ENCODE measurements around the gene SRCIN1. TPM values are rescaled to one million over a fixed set of nuclear protein-coding genes. Genes with fewer than 3 reads are reported as not detected.

SRCIN1 gene
- total RNA-seq, 3 donors from 2014 or later, result 4.2 to 10.8 (median 8.8) TPM

- DNase-seq (ENCODE audit: low spot score in 2 of 2), result no peak
- H3K4me3 ChIP-seq, result no peak overlapping the region
- intact Hi-C loops (cut with DNase I; ENCODE audit: low total_unique reads), result no loop called here
- no peaks in the 10 kb centered on the region for H3K9me3 ChIP-seq
- TF ChIP-seq CTCF (IDR thresholded peaks at IDR 0.05) (no peak), POLR2AphosphoS5 (IDR thresholded peaks at IDR 0.05) (no peak), POLR2A (IDR thresholded peaks at IDR 0.05) (no peak)
- no peaks in the 10 kb centered on the region for H3K4me1 ChIP-seq
- H3K27me3 ChIP-seq, result no peaks in the 10 kb centered on the region
- H3K36me3 ChIP-seq, result no peaks in the 10 kb centered on the region
- no peak overlapping the region for H3K27ac ChIP-seq
These were observed 63.5 kb downstream of the SRCIN1 start for GRCh38 chr17:38542286-38542685.

- no peak for DNase-seq (ENCODE audit: low spot score in 2 of 2)
- H3K9me3 ChIP-seq, result no peaks in the 10 kb centered on the region
- no peaks in the 10 kb centered on the region for H3K36me3 ChIP-seq
- TF ChIP-seq POLR2AphosphoS5 (IDR thresholded peaks at IDR 0.05), result no peak
- intact Hi-C loops (cut with DNase I; ENCODE audit: low total_unique reads), result no loop called here
- no peaks in the 10 kb centered on the region for H3K27me3 ChIP-seq
- H3K4me1 ChIP-seq, result no peaks in the 10 kb centered on the region
- no peak overlapping the region for H3K27ac ChIP-seq
- no peak overlapping the region for H3K4me3 ChIP-seq
These were observed 64.5 kb downstream of the SRCIN1 start for GRCh38 chr17:38541281-38541680.

- Histone ChIP-seq H3K27ac (no peak overlapping the region), H3K27me3 (no peaks in the 10 kb centered on the region), H3K4me3 (no peak overlapping the region), H3K9me3 (no peaks in the 10 kb centered on the region), H3K36me3 (no peaks in the 10 kb centered on the region), H3K4me1 (no peaks in the 10 kb centered on the region)
- intact Hi-C loops (cut with DNase I; ENCODE audit: low total_unique reads), result no loop called here
- TF ChIP-seq CTCF (IDR thresholded peaks at IDR 0.05) (no peak), POLR2A (IDR thresholded peaks at IDR 0.05) (no peak), POLR2AphosphoS5 (IDR thresholded peaks at IDR 0.05) (no peak)
- no peak for DNase-seq (ENCODE audit: low spot score in 2 of 2)
These were observed 65.2 kb downstream of the SRCIN1 start for GRCh38 chr17:38540514-38541045.

GRCh38 chr17:38539386-38539785, 66.4 kb downstream of the SRCIN1 start:
- H3K4me1 ChIP-seq, result no peaks in the 10 kb centered on the region
- H3K4me3 ChIP-seq, result no peak overlapping the region
- H3K27me3 ChIP-seq, result no peaks in the 10 kb centered on the region
- intact Hi-C loops (cut with DNase I; ENCODE audit: low total_unique reads), result no loop called here
- no peak for TF ChIP-seq POLR2A (IDR thresholded peaks at IDR 0.05)
- TF ChIP-seq POLR2AphosphoS5 (IDR thresholded peaks at IDR 0.05), result no peak
- no peak for TF ChIP-seq CTCF (IDR thresholded peaks at IDR 0.05)
- H3K27ac ChIP-seq, result no peak overlapping the region
- no peak for DNase-seq (ENCODE audit: low spot score in 2 of 2)
- H3K36me3 ChIP-seq, result no peaks in the 10 kb centered on the region
- H3K9me3 ChIP-seq, result no peaks in the 10 kb centered on the region

- intact Hi-C loops (cut with DNase I; ENCODE audit: low total_unique reads), result no loop called here
- Histone ChIP-seq H3K9me3 (no peaks in the 10 kb centered on the region), H3K27me3 (no peaks in the 10 kb centered on the region), H3K36me3 (no peaks in the 10 kb centered on the region), H3K4me3 (no peak overlapping the region), H3K4me1 (no peaks in the 10 kb centered on the region), H3K27ac (no peak overlapping the region)
- no peak for DNase-seq (ENCODE audit: low spot score in 2 of 2)
- TF ChIP-seq CTCF (IDR thresholded peaks at IDR 0.05) (no peak), POLR2A (IDR thresholded peaks at IDR 0.05) (no peak), POLR2AphosphoS5 (IDR thresholded peaks at IDR 0.05) (no peak)
These were observed 66.8 kb downstream of the SRCIN1 start for GRCh38 chr17:38538906-38539305.

GRCh38 chr17:38536661-38537060, 69.1 kb downstream of the SRCIN1 start:
- TF ChIP-seq POLR2A (IDR thresholded peaks at IDR 0.05), result no peak
- TF ChIP-seq POLR2AphosphoS5 (IDR thresholded peaks at IDR 0.05), result no peak
- TF ChIP-seq CTCF (IDR thresholded peaks at IDR 0.05), result no peak
- Histone ChIP-seq H3K4me1 (no peaks in the 10 kb centered on the region), H3K27ac (no peak overlapping the region), H3K27me3 (no peaks in the 10 kb centered on the region), H3K36me3 (no peaks in the 10 kb centered on the region), H3K9me3 (no peaks in the 10 kb centered on the region), H3K4me3 (no peak overlapping the region)
- intact Hi-C loops (cut with DNase I; ENCODE audit: low total_unique reads), result loop anchor here (1.0 kb wide), 1 partner anchor 15 kb away; no protein-coding TSS in a partner anchor
- DNase-seq (ENCODE audit: low spot score in 2 of 2), result no peak

All from breast epithelium (tissue), 4 donors.